ENCODE measurements around the gene FAM83C. TPM values are rescaled to one million over a fixed set of nuclear protein-coding genes. Genes with fewer than 3 reads are reported as not detected.
"Not testable (repeated sequence)": the region's sequence is repeated elsewhere in the genome, so short reads cannot be mapped to it uniquely, and the experiment has no call there.

Gene FAM83C
- total and polyA plus RNA-seq, 7 donors, result under 0.01 to 0.03 TPM; not detected in 5

GRCh38 chr20:35263532-35264341 is 28.5 kb downstream of the FAM83C start:
- no peak overlapping the region for H3K4me3 ChIP-seq
- no peaks in the 10 kb centered on the region for H3K9me3 ChIP-seq
- peak overlapping the region; percentile 78 to 92 (median 84) for H3K27ac ChIP-seq
- WGBS, 2 donors, result 47 to 74% methylated on average over 17 of the region's 17 CpGs
- no peak for DNase-seq
- H3K27me3 ChIP-seq, result no peaks in the 10 kb centered on the region
- TF ChIP-seq EP300 (IDR thresholded peaks at IDR 0.05) (no peak), POLR2A (IDR thresholded peaks at IDR 0.05) (no peak), POLR2AphosphoS5 (IDR thresholded peaks at IDR 0.05) (no peak), CTCF (IDR thresholded peaks at IDR 0.05) (no peak)
- H3K36me3 ChIP-seq, result peaks cover 0 to 20% (median 0%) of the 10 kb centered on the region in 4 donors
- peaks cover 0 to 57% (median 35%) of the 10 kb centered on the region in 4 donors for H3K4me1 ChIP-seq
- intact Hi-C loops (cut with DNase I), result no loop called here

- 30 to 57% methylated on average over 5 of the region's 8 CpGs for WGBS, 2 donors
- DNase-seq; intact Hi-C loops (cut with DNase I); H3K27me3 ChIP-seq; H3K4me3 ChIP-seq; H3K9me3 ChIP-seq: not testable (repeated sequence)
- TF ChIP-seq POLR2AphosphoS5 (IDR thresholded peaks at IDR 0.05), result peak in 3 of 4 donors; percentile 47 to 77 (median 71)
- TF ChIP-seq CTCF (IDR thresholded peaks at IDR 0.05), result peak in 1 of 4 experiments; percentile 19
- Histone ChIP-seq H3K4me1 (peaks cover 0 to 57% (median 36%) of the 10 kb centered on the region in 4 donors), H3K27ac (peak overlapping the region; percentile 78 to 92 (median 84)), H3K36me3 (peaks cover 0 to 13% (median 0%) of the 10 kb centered on the region in 4 donors)
These were observed 29.3 kb downstream of the FAM83C start for GRCh38 chr20:35262731-35263531.

- intact Hi-C loops (cut with DNase I); DNase-seq: not testable (repeated sequence)
- H3K27ac ChIP-seq, result peak overlapping the region; percentile 42 to 73 (median 64)
These were observed 29.9 kb downstream of the FAM83C start for GRCh38 chr20:35262321-35262720.

GRCh38 chr20:35260426-35260825 is 31.8 kb downstream of the FAM83C start:
- Histone ChIP-seq H3K36me3 (peaks cover 0 to 9% (median 0%) of the 10 kb centered on the region in 4 donors), H3K4me3 (no peak overlapping the region), H3K4me1 (peaks cover 0 to 50% (median 39%) of the 10 kb centered on the region in 4 donors), H3K9me3 (no peaks in the 10 kb centered on the region), H3K27me3 (no peaks in the 10 kb centered on the region), H3K27ac (peak overlapping the region in 1 of 4 donors; percentile 73)
- WGBS, 2 donors, result 92 to 97% methylated on average over 6 of the region's 6 CpGs
- intact Hi-C loops (cut with DNase I), result no loop called here
- no peak for TF ChIP-seq EP300 (IDR thresholded peaks at IDR 0.05)
- no peak for TF ChIP-seq POLR2AphosphoS5 (IDR thresholded peaks at IDR 0.05)
- no peak for DNase-seq

More at GRCh38 chr20:35262321-35262720, 29.9 kb downstream of the FAM83C start:
- H3K27me3 ChIP-seq, H3K9me3 ChIP-seq, H3K36me3 ChIP-seq, H3K4me3 ChIP-seq: not testable (repeated sequence)
- 74 to 78% methylated on average over 7 of the region's 10 CpGs for WGBS, 2 donors
- H3K4me1 ChIP-seq, result peaks cover 0 to 57% (median 39%) of the 10 kb centered on the region in 4 donors

- TF ChIP-seq POLR2A (IDR thresholded peaks at IDR 0.05) (no peak), CTCF (IDR thresholded peaks at IDR 0.05) (no peak), POLR2AphosphoS5 (IDR thresholded peaks at IDR 0.05) (no peak), EP300 (IDR thresholded peaks at IDR 0.05) (no peak)
- 69 to 90% methylated on average over 8 of the region's 8 CpGs for WGBS, 2 donors
- Histone ChIP-seq H3K27me3 (no peaks in the 10 kb centered on the region), H3K9me3 (no peaks in the 10 kb centered on the region), H3K4me3 (no peak overlapping the region), H3K4me1 (peaks cover 0 to 28% (median 16%) of the 10 kb centered on the region in 4 donors), H3K36me3 (peaks cover 0 to 12% (median 3%) of the 10 kb centered on the region in 4 donors), H3K27ac (no peak overlapping the region)
- intact Hi-C loops (cut with DNase I), result no loop called here
- no peak for DNase-seq
These were observed 34.9 kb downstream of the FAM83C start for GRCh38 chr20:35257175-35257909.
